GM15510 (cell line): ENCODE measurements around the gene PSD2.

Experiments used
- POLR2A ChIP-seq: IDR thresholded peaks from 3 replicates; pipeline ENCODE4 v1.6.1; 2011; ENCODE audit warnings: borderline replicate concordance; ENCODE audit not compliant: insufficient read length; ENCODE audit errors: extremely low read depth

The PSD2 gene

DNA sequence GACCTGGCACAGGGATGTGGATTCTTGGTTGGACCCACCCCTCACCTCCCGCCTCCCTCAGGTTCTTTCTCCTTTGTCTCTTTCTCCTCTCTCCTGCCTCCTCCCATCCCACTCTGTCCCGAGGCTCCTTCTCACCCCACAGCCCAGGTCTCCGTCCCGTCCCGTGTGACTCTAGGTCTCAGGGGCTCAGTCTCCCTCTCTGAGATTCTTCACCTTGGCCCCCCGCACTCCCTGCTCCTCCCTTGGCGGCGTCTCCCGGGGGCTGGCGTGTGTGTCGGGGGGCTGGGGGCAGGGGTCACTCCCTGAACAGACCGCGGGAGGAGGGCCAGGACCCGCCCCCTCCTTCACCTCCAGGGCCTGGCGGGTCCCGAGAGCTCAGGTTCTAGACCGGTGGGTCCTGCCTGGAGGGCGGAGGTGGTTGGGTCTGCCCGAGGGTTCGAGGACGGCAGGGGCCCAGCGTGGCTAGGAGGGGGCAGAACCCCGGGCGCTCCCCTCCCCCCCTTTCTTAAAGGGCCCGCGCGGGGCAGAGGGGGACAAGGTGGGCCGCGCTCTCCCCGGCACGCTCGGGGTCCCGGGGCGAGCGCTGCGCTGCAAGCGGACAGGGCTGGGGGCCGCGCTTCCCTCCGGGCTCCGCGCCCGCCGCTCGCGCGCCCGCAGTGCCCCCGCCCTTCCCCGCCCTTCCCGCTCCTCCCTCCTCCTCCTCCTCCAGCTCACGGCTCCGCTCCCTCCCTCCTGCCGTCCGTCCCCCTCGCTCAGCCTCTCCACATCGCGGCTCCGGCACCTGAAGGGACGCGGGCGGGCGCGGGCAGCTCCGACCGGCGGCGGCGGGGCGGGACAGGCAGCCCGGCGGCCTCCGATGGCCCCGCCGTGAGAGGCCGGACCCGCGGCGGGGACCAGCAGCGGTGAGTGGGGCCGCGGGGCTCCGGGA is at the start of gene PSD2:
PSD2 (plus strand) TSS at position 735 of the 928 bp plus-strand sequence. CDS start 13,633 bp downstream, outside the sequence.
- no peak for TF ChIP-seq POLR2A

DNA sequence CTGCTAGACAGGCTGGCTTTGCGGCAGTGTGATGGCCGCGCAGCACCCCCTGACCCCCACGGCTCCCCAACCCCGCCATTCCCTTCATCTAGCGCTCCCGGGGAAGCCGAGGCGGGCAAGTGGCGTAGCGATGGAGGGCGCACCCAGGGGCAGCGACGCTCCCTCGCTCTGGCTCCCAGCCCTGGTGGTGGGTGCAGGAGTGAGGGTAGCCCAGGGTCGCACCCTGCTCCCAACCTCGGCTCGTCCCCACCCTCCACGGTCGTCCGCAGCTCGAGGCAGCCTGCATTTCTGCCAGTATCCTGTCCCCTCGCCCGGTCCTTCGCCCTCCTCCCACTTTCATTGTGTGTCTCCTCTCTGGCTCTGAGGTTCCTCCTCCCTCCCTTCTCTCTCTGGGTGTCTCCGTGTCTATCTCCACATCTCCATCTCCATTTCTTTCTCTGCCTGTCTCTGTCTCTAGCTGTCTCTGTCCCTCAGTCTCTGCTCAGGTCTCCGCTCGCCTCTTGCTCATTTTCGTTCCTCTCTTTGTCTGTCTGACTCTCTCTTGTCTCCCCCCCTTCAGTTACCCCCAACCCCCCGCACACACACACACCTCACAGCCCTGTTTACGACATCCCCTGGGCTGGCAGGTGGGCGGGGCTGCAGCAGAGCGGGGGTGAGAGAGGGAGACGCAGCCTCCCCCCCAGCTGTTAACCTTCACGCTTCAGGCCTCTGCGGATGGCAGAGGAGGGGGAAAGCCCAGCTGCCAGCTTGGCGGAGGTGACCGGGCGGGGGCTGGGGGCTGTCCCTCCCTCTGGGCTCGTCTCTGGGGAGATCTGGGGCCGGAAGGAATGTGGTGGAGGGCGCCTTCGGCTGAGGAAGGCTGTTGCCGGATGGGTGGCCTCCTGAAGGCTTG is 48.7 kb upstream of the PSD2 start:
- peak; percentile 32 for TF ChIP-seq POLR2A

DNA sequence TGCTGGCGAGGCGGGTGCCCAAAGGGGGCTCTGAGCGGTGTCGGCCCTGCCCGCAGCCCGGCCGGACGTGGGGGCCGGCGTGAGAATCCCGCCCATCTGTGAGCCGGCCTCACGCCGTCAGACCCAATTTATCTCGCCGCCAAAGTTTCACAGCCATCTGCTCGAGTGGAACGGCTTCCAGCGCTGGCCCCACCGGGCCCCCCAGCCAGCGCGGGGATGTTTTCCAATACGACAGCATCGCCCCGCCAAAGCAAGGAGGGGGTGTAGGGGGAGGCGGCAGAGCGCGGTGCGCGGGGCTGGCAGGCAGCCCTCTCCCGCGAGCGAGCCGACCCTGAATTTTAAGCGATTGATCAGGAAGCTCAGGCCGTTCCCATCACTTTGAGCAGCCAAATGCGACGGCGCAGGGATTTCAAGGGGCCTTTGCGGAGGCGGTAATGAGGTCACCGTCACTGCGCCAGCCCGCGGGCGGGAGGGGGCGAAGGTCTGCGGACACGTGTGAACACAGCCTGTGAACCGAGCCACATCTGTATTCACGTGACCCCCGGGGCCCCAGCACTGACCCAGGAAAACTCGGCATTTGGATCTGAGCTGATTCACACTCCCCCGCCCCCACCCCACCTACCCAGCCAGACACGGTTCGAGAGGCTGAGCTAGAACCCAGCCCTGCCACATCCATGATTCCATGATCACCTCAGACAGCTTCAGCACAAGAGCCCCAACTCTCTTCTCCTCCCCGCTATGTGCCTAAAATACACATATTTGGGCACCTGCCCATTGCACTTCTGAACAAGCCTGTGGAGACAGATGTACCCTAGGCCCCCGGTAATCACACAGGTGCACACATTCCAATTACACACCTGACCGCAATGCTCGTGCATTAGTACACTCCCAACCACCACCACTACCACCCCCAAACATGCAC is 47.8 kb upstream of the PSD2 start:
- no peak for TF ChIP-seq POLR2A

DNA sequence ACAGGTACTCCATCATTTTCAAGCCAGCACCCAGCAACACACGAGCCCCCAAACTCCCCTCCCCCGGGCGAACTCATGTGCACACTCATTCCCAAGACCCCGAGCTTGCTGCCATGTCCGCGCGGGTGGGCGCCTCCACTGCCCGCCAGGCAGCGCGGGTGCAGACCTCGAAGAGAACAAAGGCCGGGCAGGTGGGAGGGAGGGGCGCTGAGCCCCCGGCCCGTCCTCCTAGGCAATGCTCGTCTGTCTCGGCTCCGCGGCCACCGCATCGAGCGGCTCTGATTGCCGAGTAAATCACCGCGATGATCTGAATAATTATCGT is 47.1 kb upstream of the PSD2 start:
- no peak for TF ChIP-seq POLR2A

DNA sequence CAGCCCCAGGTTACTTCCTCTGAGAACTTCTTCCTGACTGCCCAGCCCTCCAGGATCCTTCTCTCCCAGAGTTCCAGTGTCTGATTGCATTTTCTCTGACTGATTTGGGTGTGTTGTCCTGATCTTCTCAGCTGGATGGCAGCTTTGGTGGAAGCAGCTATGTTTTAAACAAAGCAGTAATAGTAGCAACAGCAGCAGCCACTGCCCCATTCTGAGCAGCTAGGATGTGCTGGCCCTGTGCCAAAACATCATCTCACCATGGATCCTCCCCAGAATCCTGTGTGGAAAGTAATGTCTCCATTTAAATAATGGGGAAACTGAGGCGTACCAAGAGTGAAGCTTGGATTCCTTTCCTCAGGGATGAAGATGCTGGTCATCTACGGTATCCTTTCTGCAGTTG is 46.4 kb upstream of the PSD2 start:
- no peak for TF ChIP-seq POLR2A

DNA sequence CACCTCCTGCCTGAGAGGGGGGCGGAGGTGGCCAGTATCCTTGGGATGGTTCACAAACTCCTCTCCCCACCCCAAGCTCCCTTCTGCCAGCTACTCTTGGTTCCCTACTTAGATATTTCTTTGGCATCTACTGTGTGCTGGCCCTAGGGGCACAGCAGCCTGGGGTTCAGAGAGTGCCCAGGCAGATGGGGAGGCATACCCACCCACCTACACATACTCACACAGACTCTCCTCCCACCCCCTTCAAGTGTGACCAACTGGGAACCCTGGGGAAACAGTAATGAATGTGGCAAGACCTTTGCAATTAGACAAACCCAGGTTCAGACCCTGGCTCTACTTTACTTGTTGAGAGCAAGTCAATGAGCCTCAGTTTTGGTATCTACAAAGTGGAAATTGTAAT is 44.4 kb upstream of the PSD2 start:
- TF ChIP-seq POLR2A: no peak

- TF ChIP-seq POLR2A: no peak
These were observed 42.8 kb upstream of the PSD2 start for GRCh38 chr5:139752506-139753473.

- no peak for TF ChIP-seq POLR2A
These were observed 39.5 kb upstream of the PSD2 start for GRCh38 chr5:139755892-139756671.

- no peak for TF ChIP-seq POLR2A
These were observed 38.6 kb upstream of the PSD2 start for GRCh38 chr5:139756971-139757370.

GRCh38 chr5:139757727-139758509 is 37.7 kb upstream of the PSD2 start:
- no peak for TF ChIP-seq POLR2A

- TF ChIP-seq POLR2A: no peak
These were observed 37.0 kb upstream of the PSD2 start for GRCh38 chr5:139758510-139759075.

DNA sequence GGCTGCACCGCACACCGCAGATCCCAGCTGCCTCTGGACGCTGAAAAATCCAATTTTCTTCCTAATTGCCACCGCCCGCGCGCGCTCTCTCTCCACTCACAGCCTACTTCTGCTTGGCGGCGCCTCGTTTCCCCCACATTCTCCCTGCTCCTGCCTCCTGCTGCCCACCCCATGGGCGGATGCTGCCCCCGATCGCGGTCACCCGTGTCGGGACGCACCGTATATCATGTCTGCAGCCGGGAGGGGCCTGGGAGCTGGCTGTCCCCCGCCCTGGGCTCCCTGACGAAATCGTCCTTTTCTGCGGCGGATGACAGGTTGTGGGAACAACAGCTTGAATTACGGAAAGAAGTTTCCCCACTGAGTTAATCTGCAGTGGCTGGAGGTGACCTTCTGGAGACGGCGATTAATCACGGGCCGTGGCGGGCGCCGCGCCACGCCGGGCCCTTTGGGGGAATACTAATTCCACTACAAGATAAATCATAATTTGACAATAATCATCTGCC is 36.3 kb upstream of the PSD2 start:
- no peak for TF ChIP-seq POLR2A
